Lower lobe of right lung (tissue), 2 donors: ENCODE measurements around the gene KIF3B. TPM values are rescaled to one million over a fixed set of nuclear protein-coding genes. Genes with fewer than 3 reads are reported as not detected.
"Not testable (repeated sequence)": the region's sequence is repeated elsewhere in the genome, so short reads cannot be mapped to it uniquely, and the experiment has no call there.

Experiments used
- ATAC-seq, 2 donors: fragments of 200-7000 bp; cut with Tn5 transposase; one replicate each; pipeline ENCODE4 v1.9.1; 2020 to 2022; ENCODE audit warnings: mild to moderate bottlenecking in 2 of 2, moderate library complexity in 2 of 2
- DNase-seq: peaks from one replicate; pipeline ENCODE4 v3.0.0-alpha.2; 2020
- H3K27ac ChIP-seq: fragments of 200-600 bp; one replicate; pipeline ENCODE4 v1.8.0; 2022
- H3K27me3 ChIP-seq: fragments of 200-600 bp; one replicate; pipeline ENCODE4 v1.8.0; 2022; ENCODE audit warnings: low read depth
- H3K36me3 ChIP-seq: fragments of 200-600 bp; one replicate; pipeline ENCODE4 v1.8.0; 2022; ENCODE audit warnings: mild to moderate bottlenecking
- H3K4me1 ChIP-seq: fragments of 200-600 bp; one replicate; pipeline ENCODE4 v1.8.0; 2022
- H3K4me3 ChIP-seq: fragments of 200-600 bp; one replicate; pipeline ENCODE4 v1.8.0; 2022; ENCODE audit warnings: mild to moderate bottlenecking
- H3K9me3 ChIP-seq: fragments of 200-600 bp; one replicate; pipeline ENCODE4 v1.8.0; 2022
- intact Hi-C: fragments of 100-400 bp; cut with DNase I; formaldehyde crosslinking; loops from one replicate; pipeline ENCODE4 v1.11.0; 2022
- total RNA-seq: library from RNA; stranded (reverse); fragmentation: NEBNext Ultra II Directional; extraction: Animal tissue kit (Norgen Biotek cat#: 25700); gene quantifications from one replicate; pipeline ENCODE4 v1.2.1, GENCODE V29; 2021
- TF ChIP-seq, protein P1 (sequence below): fragments of 200-600 bp; IDR thresholded peaks from one replicate; pipeline ENCODE4 v1.8.0; 2022; ENCODE audit warnings: antibody characterized with exemption, mild to moderate bottlenecking
- donor health status: DM: no; HTN: yes; CAD: no; lungs with severe emphysema.

The KIF3B gene
- total RNA-seq, 1 donor from 2014 or later, result 28.0 TPM

- TF ChIP-seq, protein P1, sequence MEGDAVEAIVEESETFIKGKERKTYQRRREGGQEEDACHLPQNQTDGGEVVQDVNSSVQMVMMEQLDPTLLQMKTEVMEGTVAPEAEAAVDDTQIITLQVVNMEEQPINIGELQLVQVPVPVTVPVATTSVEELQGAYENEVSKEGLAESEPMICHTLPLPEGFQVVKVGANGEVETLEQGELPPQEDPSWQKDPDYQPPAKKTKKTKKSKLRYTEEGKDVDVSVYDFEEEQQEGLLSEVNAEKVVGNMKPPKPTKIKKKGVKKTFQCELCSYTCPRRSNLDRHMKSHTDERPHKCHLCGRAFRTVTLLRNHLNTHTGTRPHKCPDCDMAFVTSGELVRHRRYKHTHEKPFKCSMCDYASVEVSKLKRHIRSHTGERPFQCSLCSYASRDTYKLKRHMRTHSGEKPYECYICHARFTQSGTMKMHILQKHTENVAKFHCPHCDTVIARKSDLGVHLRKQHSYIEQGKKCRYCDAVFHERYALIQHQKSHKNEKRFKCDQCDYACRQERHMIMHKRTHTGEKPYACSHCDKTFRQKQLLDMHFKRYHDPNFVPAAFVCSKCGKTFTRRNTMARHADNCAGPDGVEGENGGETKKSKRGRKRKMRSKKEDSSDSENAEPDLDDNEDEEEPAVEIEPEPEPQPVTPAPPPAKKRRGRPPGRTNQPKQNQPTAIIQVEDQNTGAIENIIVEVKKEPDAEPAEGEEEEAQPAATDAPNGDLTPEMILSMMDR, result no peak
- H3K36me3 ChIP-seq, result peaks cover 25% of the 10 kb centered on the region
- intact Hi-C loops, result no loop called here
- ATAC-seq, result no peak
- no peaks in the 10 kb centered on the region for H3K27me3 ChIP-seq
- DNase-seq, result no peak
- H3K4me3 ChIP-seq, result no peak overlapping the region
- no peak overlapping the region for H3K27ac ChIP-seq
- H3K9me3 ChIP-seq, result no peaks in the 10 kb centered on the region
- H3K4me1 ChIP-seq, result peaks cover 68% of the 10 kb centered on the region
Measured at GRCh38 chr20:32365564-32365963, 88.1 kb downstream of the KIF3B start.

- peaks cover 34% of the 10 kb centered on the region for H3K36me3 ChIP-seq
- DNase-seq (no peak), ATAC-seq (no peak)
- H3K4me1 ChIP-seq, result peaks cover 59% of the 10 kb centered on the region
- no peak overlapping the region for H3K27ac ChIP-seq
- intact Hi-C loops, result no loop called here
- TF ChIP-seq, protein P1, result no peak
- H3K27me3 ChIP-seq, result no peaks in the 10 kb centered on the region
- no peaks in the 10 kb centered on the region for H3K9me3 ChIP-seq
- H3K4me3 ChIP-seq, result no peak overlapping the region
Measured at GRCh38 chr20:32366380-32366779, 88.9 kb downstream of the KIF3B start.

DNA sequence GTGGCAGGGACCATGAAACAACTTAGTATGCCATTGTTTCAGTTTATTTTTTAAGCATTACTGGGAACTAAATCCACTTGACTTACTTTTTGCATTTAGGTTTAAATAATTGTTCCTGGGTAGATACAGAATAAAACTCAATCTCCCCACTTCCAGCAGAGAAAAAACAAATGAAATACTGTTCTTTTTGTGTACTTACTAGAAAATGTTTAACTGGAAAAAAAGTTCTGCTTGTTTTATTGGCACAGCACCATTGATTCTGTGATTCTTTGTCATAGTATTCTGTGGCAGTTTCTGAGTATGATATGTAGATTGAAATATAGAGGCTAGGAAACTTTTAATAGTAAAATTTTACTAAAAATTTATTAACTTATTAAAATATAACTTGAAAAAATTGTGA lies 90.9 kb downstream of the KIF3B start:
- ATAC-seq, result no peak
- Histone ChIP-seq H3K36me3 (peaks cover 53% of the 10 kb centered on the region), H3K27me3 (no peaks in the 10 kb centered on the region), H3K4me1 (peaks cover 41% of the 10 kb centered on the region), H3K4me3 (no peak overlapping the region), H3K27ac (no peak overlapping the region), H3K9me3 (no peaks in the 10 kb centered on the region)
- TF ChIP-seq, protein P1, result no peak
- intact Hi-C loops, result no loop called here
- DNase-seq, result no peak

DNA sequence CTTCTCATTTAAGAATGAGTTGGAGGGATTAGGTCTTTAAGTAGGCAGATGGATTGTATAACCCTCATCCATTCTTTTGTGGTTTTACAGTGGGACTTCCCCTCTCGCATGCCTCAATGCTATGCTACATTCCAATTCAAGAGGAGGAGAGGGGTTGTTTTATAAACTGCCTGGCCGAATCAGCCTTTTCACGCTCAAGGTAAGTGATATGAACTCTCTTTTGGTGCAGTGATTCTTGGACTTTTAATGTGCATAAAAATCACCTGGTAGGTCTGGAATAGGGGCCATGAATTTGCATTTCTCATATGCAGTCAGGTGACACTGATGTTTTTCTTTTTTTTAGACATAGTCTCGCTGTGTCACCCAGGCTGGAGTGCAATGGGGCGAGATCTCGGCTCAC lies 91.5 kb downstream of the KIF3B start:
- TF ChIP-seq, protein P1, result no peak
- Histone ChIP-seq H3K27me3 (no peaks in the 10 kb centered on the region), H3K4me3 (no peak overlapping the region), H3K27ac (no peak overlapping the region), H3K4me1 (peaks cover 37% of the 10 kb centered on the region), H3K9me3 (no peaks in the 10 kb centered on the region), H3K36me3 (peaks cover 59% of the 10 kb centered on the region)
- DNase-seq, result no peak
- intact Hi-C loops, result no loop called here
- peak in 1 of 2 donors; percentile 61 for ATAC-seq

DNA sequence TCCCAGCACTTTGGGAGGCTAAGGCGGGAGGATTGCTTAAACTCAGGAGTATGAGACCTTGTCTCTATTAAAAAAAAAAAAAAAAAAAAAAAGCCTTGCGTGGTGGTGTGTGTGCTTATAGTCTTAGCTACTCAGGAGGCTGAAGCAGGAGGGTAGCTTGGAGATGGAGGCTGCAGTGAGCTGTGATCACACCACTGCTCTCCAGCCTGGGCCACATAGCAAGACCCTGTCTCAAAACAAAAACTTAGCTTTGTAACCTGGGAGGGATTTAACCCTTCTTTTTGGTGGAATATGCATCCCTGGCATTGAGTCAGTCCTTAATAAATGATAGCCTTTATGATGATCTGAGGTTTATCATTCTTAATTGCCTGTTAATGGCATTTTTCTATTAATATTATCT lies 93.4 kb downstream of the KIF3B start:
- ATAC-seq (no peak), DNase-seq (no peak)
- no peaks in the 10 kb centered on the region for H3K27me3 ChIP-seq
- no peaks in the 10 kb centered on the region for H3K9me3 ChIP-seq
- H3K4me1 ChIP-seq, result peaks cover 17% of the 10 kb centered on the region
- no peak overlapping the region for H3K27ac ChIP-seq
- no peak overlapping the region for H3K4me3 ChIP-seq
- peaks cover 79% of the 10 kb centered on the region for H3K36me3 ChIP-seq
- TF ChIP-seq, protein P1, result no peak
- intact Hi-C loops, result no loop called here

- Histone ChIP-seq H3K9me3 (no peaks in the 10 kb centered on the region), H3K27me3 (no peaks in the 10 kb centered on the region), H3K4me1 (no peaks in the 10 kb centered on the region), H3K36me3 (peaks cover 48% of the 10 kb centered on the region), H3K4me3 (no peak overlapping the region), H3K27ac (no peak overlapping the region)
- TF ChIP-seq, protein P1, result no peak
- DNase-seq, result no peak
- intact Hi-C loops, result no loop called here
- no peak for ATAC-seq
Measured at GRCh38 chr20:32378461-32378860, 101.0 kb downstream of the KIF3B start.

DNA sequence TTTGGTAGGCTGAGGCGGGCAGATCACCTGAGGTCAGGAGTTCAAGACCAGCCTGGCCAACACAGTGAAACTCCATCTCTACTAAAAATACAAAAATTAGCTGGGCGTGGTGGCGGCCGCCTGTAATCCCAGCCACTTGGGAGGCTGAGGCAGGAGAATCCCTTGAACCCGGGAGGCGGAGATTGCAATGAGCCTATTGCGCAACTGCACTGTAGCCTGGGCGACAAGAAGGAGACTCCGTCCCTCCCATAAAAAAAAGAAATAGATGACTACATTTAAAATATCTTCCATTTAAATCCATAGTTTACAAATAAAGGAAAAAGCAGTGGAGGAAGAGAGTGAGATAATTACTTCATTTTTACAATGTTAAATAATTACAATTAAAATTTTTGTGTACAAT lies 102.6 kb downstream of the KIF3B start:
- ATAC-seq, intact Hi-C loops, H3K27me3 ChIP-seq, DNase-seq, H3K9me3 ChIP-seq, H3K27ac ChIP-seq, H3K4me3 ChIP-seq, H3K4me1 ChIP-seq: not testable (repeated sequence)
- H3K36me3 ChIP-seq, result peaks cover 32% of the 10 kb centered on the region
